Measurements from ENCODE around the gene GPR183. TPM values are rescaled to one million over a fixed set of nuclear protein-coding genes. Genes with fewer than 3 reads are reported as not detected.
A peak's percentile ranks its signal among the peaks of the same experiment; 100 is the strongest.

GPR183 gene
- total and polyA plus RNA-seq, 2 donors (not counting 1 experiment from before 2014, with no cell fraction given) = 0.27 TPM; not detected in 1

- no peak for DNase-seq (ENCODE audit: low read depth in 2 of 2)
- H2AFZ ChIP-seq (ENCODE audit: low read length) = no peak overlapping the region
- no peaks in the 10 kb centered on the region for H3K79me2 ChIP-seq (ENCODE audit: control insufficient read depth, insufficient read depth, low read length)
- no peak overlapping the region for H3K9ac ChIP-seq (ENCODE audit: insufficient read depth, low read length)
- H3K27ac ChIP-seq (ENCODE audit: insufficient read depth, low read length) = peak overlapping the region; percentile 38
- H3K36me3 ChIP-seq (ENCODE audit: control insufficient read depth, insufficient read depth, low read length) = no peaks in the 10 kb centered on the region
- H3K4me3 ChIP-seq (replicated peaks in 1 of 4; ENCODE audit: control extremely low read depth in 1 of 4, insufficient read depth in 1 of 4, low read depth in 3 of 4, low read length in 4 of 4) = no peak overlapping the region
- no peaks in the 10 kb centered on the region for H3K27me3 ChIP-seq (ENCODE audit: control insufficient read depth, insufficient read depth, low read length)
- H3K4me1 ChIP-seq (ENCODE audit: control insufficient read depth, extremely low read depth, insufficient read depth, low read length) = peaks cover 28% of the 10 kb centered on the region
- H4K20me1 ChIP-seq (ENCODE audit: control insufficient read depth, extremely low read depth, insufficient read depth, low read length) = no peaks in the 10 kb centered on the region
- no peak for TF ChIP-seq EZH2 (IDR thresholded peaks at IDR 0.05; ENCODE audit: low read length, missing control alignments)
- no peak for TF ChIP-seq CTCF (conservative IDR thresholded peaks at IDR 0.05 in 1 of 2, IDR thresholded peaks at IDR 0.05 in 1 of 2; ENCODE audit: low read depth in 1 of 2, low read length in 2 of 2)
- no peak overlapping the region for H3K4me2 ChIP-seq (ENCODE audit: extremely low read depth, insufficient read depth, low read length)
- H3K9me3 ChIP-seq (ENCODE audit: control insufficient read depth, insufficient read depth, low read depth, low read length) = no peaks in the 10 kb centered on the region
Measured at GRCh38 chr13:99311748-99312492, 4.7 kb upstream of the GPR183 start.

- H4K20me1 ChIP-seq (ENCODE audit: control insufficient read depth, extremely low read depth, insufficient read depth, low read length) = no peaks in the 10 kb centered on the region
- no peaks in the 10 kb centered on the region for H3K27me3 ChIP-seq (ENCODE audit: control insufficient read depth, insufficient read depth, low read length)
- no peaks in the 10 kb centered on the region for H3K36me3 ChIP-seq (ENCODE audit: control insufficient read depth, insufficient read depth, low read length)
- no peak overlapping the region for H3K9ac ChIP-seq (ENCODE audit: insufficient read depth, low read length)
- H3K27ac ChIP-seq (ENCODE audit: insufficient read depth, low read length) = peak overlapping the region; percentile 38
- no peak overlapping the region for H3K4me2 ChIP-seq (ENCODE audit: extremely low read depth, insufficient read depth, low read length)
- no peaks in the 10 kb centered on the region for H3K79me2 ChIP-seq (ENCODE audit: control insufficient read depth, insufficient read depth, low read length)
- TF ChIP-seq EZH2 (IDR thresholded peaks at IDR 0.05; ENCODE audit: low read length, missing control alignments) (no peak), CTCF (conservative IDR thresholded peaks at IDR 0.05 in 1 of 2, IDR thresholded peaks at IDR 0.05 in 1 of 2; ENCODE audit: low read depth in 1 of 2, low read length in 2 of 2) (no peak)
- H3K4me3 ChIP-seq (replicated peaks in 1 of 4; ENCODE audit: control extremely low read depth in 1 of 4, insufficient read depth in 1 of 4, low read depth in 3 of 4, low read length in 4 of 4) = no peak overlapping the region
- peak in 1 of 2 donors; percentile 66 for DNase-seq (ENCODE audit: low read depth in 2 of 2)
- no peak overlapping the region for H2AFZ ChIP-seq (ENCODE audit: low read length)
- H3K9me3 ChIP-seq (ENCODE audit: control insufficient read depth, insufficient read depth, low read depth, low read length) = no peaks in the 10 kb centered on the region
- H3K4me1 ChIP-seq (ENCODE audit: control insufficient read depth, extremely low read depth, insufficient read depth, low read length) = peaks cover 28% of the 10 kb centered on the region
Measured at GRCh38 chr13:99311137-99311536, 3.9 kb upstream of the GPR183 start.

- H3K36me3 ChIP-seq (ENCODE audit: control insufficient read depth, insufficient read depth, low read length) = no peaks in the 10 kb centered on the region
- no peak overlapping the region for H3K4me3 ChIP-seq (replicated peaks in 1 of 4; ENCODE audit: control extremely low read depth in 1 of 4, insufficient read depth in 1 of 4, low read depth in 3 of 4, low read length in 4 of 4)
- H3K4me1 ChIP-seq (ENCODE audit: control insufficient read depth, extremely low read depth, insufficient read depth, low read length) = peaks cover 28% of the 10 kb centered on the region
- no peak overlapping the region for H2AFZ ChIP-seq (ENCODE audit: low read length)
- H3K79me2 ChIP-seq (ENCODE audit: control insufficient read depth, insufficient read depth, low read length) = no peaks in the 10 kb centered on the region
- DNase-seq (ENCODE audit: low read depth in 2 of 2) = peak; percentile 86 to 90
- peak overlapping the region; percentile 75 for H3K27ac ChIP-seq (ENCODE audit: insufficient read depth, low read length)
- H3K27me3 ChIP-seq (ENCODE audit: control insufficient read depth, insufficient read depth, low read length) = no peaks in the 10 kb centered on the region
- no peaks in the 10 kb centered on the region for H4K20me1 ChIP-seq (ENCODE audit: control insufficient read depth, extremely low read depth, insufficient read depth, low read length)
- no peak overlapping the region for H3K9ac ChIP-seq (ENCODE audit: insufficient read depth, low read length)
- peak overlapping the region; percentile 46 for H3K4me2 ChIP-seq (ENCODE audit: extremely low read depth, insufficient read depth, low read length)
- no peaks in the 10 kb centered on the region for H3K9me3 ChIP-seq (ENCODE audit: control insufficient read depth, insufficient read depth, low read depth, low read length)
- TF ChIP-seq EZH2 (IDR thresholded peaks at IDR 0.05; ENCODE audit: low read length, missing control alignments) (no peak), CTCF (conservative IDR thresholded peaks at IDR 0.05 in 1 of 2, IDR thresholded peaks at IDR 0.05 in 1 of 2; ENCODE audit: low read depth in 1 of 2, low read length in 2 of 2) (no peak)
Measured at GRCh38 chr13:99310382-99311031, 3.3 kb upstream of the GPR183 start.
